ENCODE measurements around the gene WDR47. TPM values are rescaled to one million over a fixed set of nuclear protein-coding genes. Genes with fewer than 3 reads are reported as not detected.

WDR47 gene
- total and polyA plus RNA-seq, 4 donors: 3.1 to 17.7 (median 11.2) TPM

- H3K9ac ChIP-seq (ENCODE audit: insufficient read depth in 1 of 2, low read length in 2 of 2): no peak overlapping the region
- no peaks in the 10 kb centered on the region for H3K9me3 ChIP-seq (ENCODE audit: control insufficient read depth in 4 of 4, insufficient read depth in 3 of 4, low read length in 3 of 4)
- WGBS, 2 donors: 92 to 99% methylated on average over 3 of the region's 3 CpGs
- ATAC-seq (ENCODE audit: insufficient read depth, low FRiP score): no peak
- H3K4me3 ChIP-seq: no peak overlapping the region
- TF ChIP-seq CTCF (IDR thresholded peaks at IDR 0.05; ENCODE audit: control extremely low read depth, extremely low read depth): no peak
- no peaks in the 10 kb centered on the region for H3K27me3 ChIP-seq (ENCODE audit: control insufficient read depth in 3 of 3, insufficient read depth in 3 of 3, low read length in 2 of 3)
- no peak overlapping the region for H3K27ac ChIP-seq (ENCODE audit: low read depth in 1 of 2, low read length in 1 of 2)
- peaks cover 0 to 4% (median 2%) of the 10 kb centered on the region in 4 donors for H3K36me3 ChIP-seq (ENCODE audit: control insufficient read depth in 4 of 4, insufficient read depth in 4 of 4, low read length in 4 of 4)
- H3K4me1 ChIP-seq (ENCODE audit: control insufficient read depth in 5 of 5, insufficient read depth in 5 of 5, low read length in 5 of 5): peaks cover 0 to 2% (median 0%) of the 10 kb centered on the region in 5 donors
- DNase-seq: no peak
Observed at GRCh38 chr1:108955111-108955510, 86.8 kb downstream of the WDR47 start.

GRCh38 chr1:108953452-108953851, 88.5 kb downstream of the WDR47 start:
- H3K4me1 ChIP-seq (ENCODE audit: control insufficient read depth in 5 of 5, insufficient read depth in 5 of 5, low read length in 5 of 5): peaks cover 0 to 3% (median 2%) of the 10 kb centered on the region in 5 donors
- H3K9ac ChIP-seq (ENCODE audit: insufficient read depth in 1 of 2, low read length in 2 of 2): no peak overlapping the region
- no peaks in the 10 kb centered on the region for H3K27me3 ChIP-seq (ENCODE audit: control insufficient read depth in 3 of 3, insufficient read depth in 3 of 3, low read length in 2 of 3)
- peaks cover 0 to 4% (median 2%) of the 10 kb centered on the region in 4 donors for H3K36me3 ChIP-seq (ENCODE audit: control insufficient read depth in 4 of 4, insufficient read depth in 4 of 4, low read length in 4 of 4)
- no peak overlapping the region for H3K4me3 ChIP-seq
- DNase-seq (no peak), ATAC-seq (ENCODE audit: insufficient read depth, low FRiP score) (no peak)
- no peak overlapping the region for H3K27ac ChIP-seq (ENCODE audit: low read depth in 1 of 2, low read length in 1 of 2)
- TF ChIP-seq CTCF (IDR thresholded peaks at IDR 0.05; ENCODE audit: control extremely low read depth, extremely low read depth): no peak
- H3K9me3 ChIP-seq (ENCODE audit: control insufficient read depth in 4 of 4, insufficient read depth in 3 of 4, low read length in 3 of 4): no peaks in the 10 kb centered on the region
- 87 to 93% methylated on average over 6 of the region's 6 CpGs for WGBS, 2 donors

- Histone ChIP-seq H3K36me3 (ENCODE audit: control insufficient read depth in 4 of 4, insufficient read depth in 4 of 4, low read length in 4 of 4) (peaks cover 4 to 7% (median 6%) of the 10 kb centered on the region in 4 donors), H3K9me3 (ENCODE audit: control insufficient read depth in 4 of 4, insufficient read depth in 3 of 4, low read length in 3 of 4) (no peaks in the 10 kb centered on the region), H3K4me3 (no peak overlapping the region), H3K4me1 (ENCODE audit: control insufficient read depth in 5 of 5, insufficient read depth in 5 of 5, low read length in 5 of 5) (peaks cover 0 to 8% (median 6%) of the 10 kb centered on the region in 5 donors), H3K27me3 (ENCODE audit: control insufficient read depth in 3 of 3, insufficient read depth in 3 of 3, low read length in 2 of 3) (no peaks in the 10 kb centered on the region), H3K27ac (ENCODE audit: low read depth in 1 of 2, low read length in 1 of 2) (no peak overlapping the region), H3K9ac (ENCODE audit: insufficient read depth in 1 of 2, low read length in 2 of 2) (no peak overlapping the region)
- 95 to 97% methylated on average over 3 of the region's 3 CpGs for WGBS, 2 donors
- TF ChIP-seq CTCF (IDR thresholded peaks at IDR 0.05; ENCODE audit: control extremely low read depth, extremely low read depth): no peak
- DNase-seq: no peak
- ATAC-seq (ENCODE audit: insufficient read depth, low FRiP score): no peak
Observed at GRCh38 chr1:108951242-108951641, 90.7 kb downstream of the WDR47 start.

- peaks cover 6 to 12% (median 8%) of the 10 kb centered on the region in 4 donors for H3K36me3 ChIP-seq (ENCODE audit: control insufficient read depth in 4 of 4, insufficient read depth in 4 of 4, low read length in 4 of 4)
- no peak for ATAC-seq (ENCODE audit: insufficient read depth, low FRiP score)
- H3K27ac ChIP-seq (ENCODE audit: low read depth in 1 of 2, low read length in 1 of 2): no peak overlapping the region
- H3K4me1 ChIP-seq (ENCODE audit: control insufficient read depth in 5 of 5, insufficient read depth in 5 of 5, low read length in 5 of 5): peaks cover 0 to 8% (median 6%) of the 10 kb centered on the region in 5 donors
- H3K4me3 ChIP-seq: no peak overlapping the region
- TF ChIP-seq CTCF (IDR thresholded peaks at IDR 0.05; ENCODE audit: control extremely low read depth, extremely low read depth): no peak
- no peak overlapping the region for H3K9ac ChIP-seq (ENCODE audit: insufficient read depth in 1 of 2, low read length in 2 of 2)
- 80 to 90% methylated on average over 4 of the region's 4 CpGs for WGBS, 2 donors
- H3K27me3 ChIP-seq (ENCODE audit: control insufficient read depth in 3 of 3, insufficient read depth in 3 of 3, low read length in 2 of 3): no peaks in the 10 kb centered on the region
- DNase-seq: no peak
- H3K9me3 ChIP-seq (ENCODE audit: control insufficient read depth in 4 of 4, insufficient read depth in 3 of 4, low read length in 3 of 4): no peaks in the 10 kb centered on the region
Observed at GRCh38 chr1:108949044-108949443, 92.9 kb downstream of the WDR47 start.

Measured in lung (tissue), 12 donors.